GM12878 (cell line): ENCODE results near the gene ATP6V0C. TPM values are rescaled to one million over a fixed set of nuclear protein-coding genes. Genes with fewer than 3 reads are reported as not detected.

Source experiments
- E4F1 ChIP-seq: fragments of 450-650 bp; IDR thresholded peaks from 2 replicates; pipeline ENCODE4 v1.6.1; 2018; ENCODE audit warnings: borderline replicate concordance, mild to moderate bottlenecking; ENCODE audit not compliant: partially characterized antibody
- EED ChIP-seq: sonication (generic); IDR thresholded peaks from 2 replicates; pipeline ENCODE4 v1.6.1; 2016; ENCODE audit warnings: antibody characterized with exemption, low read depth
- FOS ChIP-seq: IDR thresholded peaks from 3 replicates; pipeline ENCODE4 v1.6.1; 2011; ENCODE audit warnings: borderline replicate concordance; ENCODE audit not compliant: insufficient read length; ENCODE audit errors: extremely low read depth
- IRF4 ChIP-seq: IDR thresholded peaks from 2 replicates; pipeline ENCODE4 v1.6.1; 2011; ENCODE audit warnings: low read depth, low read length
- MTA2 ChIP-seq: fragments of 450-650 bp; IDR thresholded peaks from 2 replicates; pipeline ENCODE4 v1.6.1; 2016; ENCODE audit warnings: low read depth, mild to moderate bottlenecking, moderate library complexity
- POU2F2 ChIP-seq: IDR thresholded peaks from 3 replicates; pipeline ENCODE4 v1.6.1; 2011; ENCODE audit warnings: low read depth, mild to moderate bottlenecking, low read length, borderline replicate concordance
- RBBP5 ChIP-seq: fragments of 200-600 bp; sonication (generic); conservative IDR thresholded peaks from 2 replicates; pipeline ENCODE4 v1.6.1; 2016
- ZNF274 ChIP-seq: IDR thresholded peaks from one replicate; pipeline ENCODE4 v1.8.0; 2011; ENCODE audit not compliant: insufficient read length, insufficient read depth
- polyA plus RNA-seq, 11 experiments: library from polyadenylated mRNA; depleted of rRNA in 4 of 11; unstranded in 6 of 11; stranded (reverse) in 5 of 11; fragments of >200 nt; fragmentation: Nextera tagmentation in 4 of 11; fragmentation: Illumina TruSeq in 1 of 11; extraction: Ambion mirVana in 4 of 11; extraction: Trizol in 1 of 11; gene quantifications; 1 replicate in 1 of 11; 2 replicates in 10 of 11; pipeline versions ENCODE4 v1.2.1 to v1.2.3, GENCODE V29; 2011 to 2016; ENCODE audit warnings: inconsistent platforms in 2 of 11, missing spikeins in 2 of 11, low read depth in 1 of 11
- total RNA-seq, 4 experiments: library from RNA; depleted of rRNA in 3 of 4; stranded (reverse); fragments of >200 nt in 3 of 4; fragmentation: Illumina TruSeq in 1 of 4; extraction: Trizol in 1 of 4; gene quantifications; 2 replicates each; pipeline versions ENCODE4 v1.2.1 to v1.2.3, GENCODE V29; 2013 to 2021
- TF ChIP-seq, protein P1 (sequence below): IDR thresholded peaks from 2 replicates; pipeline ENCODE4 v1.6.1; 2012; ENCODE audit warnings: low read length, inconsistent platforms

Gene ATP6V0C
- total and polyA plus RNA-seq, 10 of the 15 experiments (the other 5 are each of a cell fraction or from before 2014, with no cell fraction given): 2.4 to 135 (median 18.4) TPM

DNA sequence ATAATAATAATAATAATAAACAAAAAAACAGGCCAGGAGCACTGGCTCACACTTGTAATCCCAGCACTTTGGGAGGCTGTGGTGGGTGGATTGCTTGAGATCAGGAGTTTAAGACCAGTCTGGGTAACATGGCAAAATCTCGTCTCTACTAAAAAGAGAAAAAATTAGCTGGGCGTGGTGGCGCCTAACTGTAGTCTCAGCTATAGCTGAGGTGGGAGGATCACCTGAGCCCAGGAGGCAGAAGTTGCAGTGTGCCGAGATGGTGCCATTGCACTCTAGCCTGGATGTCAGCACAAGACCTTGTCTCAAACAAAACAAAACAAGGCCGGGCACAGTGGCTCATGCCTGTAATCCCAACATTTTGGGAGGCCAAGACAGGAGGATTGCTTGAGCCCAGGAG is 18.7 kb upstream of the ATP6V0C start (continued):
- TF ChIP-seq E4F1 (no peak), IRF4 (no peak), EED (no peak), RBBP5 (no peak), MTA2 (no peak), ZNF274 (no peak), FOS (no peak), POU2F2 (no peak)
- TF ChIP-seq, protein P1, sequence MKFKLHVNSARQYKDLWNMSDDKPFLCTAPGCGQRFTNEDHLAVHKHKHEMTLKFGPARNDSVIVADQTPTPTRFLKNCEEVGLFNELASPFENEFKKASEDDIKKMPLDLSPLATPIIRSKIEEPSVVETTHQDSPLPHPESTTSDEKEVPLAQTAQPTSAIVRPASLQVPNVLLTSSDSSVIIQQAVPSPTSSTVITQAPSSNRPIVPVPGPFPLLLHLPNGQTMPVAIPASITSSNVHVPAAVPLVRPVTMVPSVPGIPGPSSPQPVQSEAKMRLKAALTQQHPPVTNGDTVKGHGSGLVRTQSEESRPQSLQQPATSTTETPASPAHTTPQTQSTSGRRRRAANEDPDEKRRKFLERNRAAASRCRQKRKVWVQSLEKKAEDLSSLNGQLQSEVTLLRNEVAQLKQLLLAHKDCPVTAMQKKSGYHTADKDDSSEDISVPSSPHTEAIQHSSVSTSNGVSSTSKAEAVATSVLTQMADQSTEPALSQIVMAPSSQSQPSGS: no peak
